Endothelial cell of umbilical vein (primary cell): ENCODE data around the gene ATP6V0C. TPM values are rescaled to one million over a fixed set of nuclear protein-coding genes. Genes with fewer than 3 reads are reported as not detected.
A peak's percentile ranks its signal among the peaks of the same experiment; 100 is the strongest.
"Not testable (repeated sequence)": the region's sequence is repeated elsewhere in the genome, so short reads cannot be mapped to it uniquely, and the experiment has no call there.

ENCODE experiments used
- BruUV-seq: library from RNA; stranded (reverse); fragments of 400-500 nt; replicated peaks from 2 replicates; lab custom pipeline; 2021; lab: Mats Ljungman, UMichigan
- CTCF ChIA-PET: fragments of 300-600, 350-600 bp; sonication (Branson Sonifier 250); formaldehyde crosslinking; loops from one replicate; lab custom pipeline; 2021; ENCODE audit warnings: antibody characterized with exemption, inconsistent platforms; lab: Charles Lee
- POLR2A ChIA-PET: fragments of 300-600, 350-600 bp; sonication (Branson Sonifier 250); formaldehyde crosslinking; loops from one replicate; lab custom pipeline; 2021; ENCODE audit warnings: antibody characterized with exemption, inconsistent platforms; lab: Charles Lee
- DNase-seq: peaks from one replicate; pipeline ENCODE4 v3.0.0-alpha.2; 2011; ENCODE audit warnings: low read depth, low spot score
- FAIRE-seq: peaks from 2 replicates; lab custom pipeline; 2011; peaks lifted over from hg19 to GRCh38; lab: Jason Lieb, UNC
- H2AFZ ChIP-seq: 2 replicates; pipeline ENCODE4 v1.6.0; 2012; ENCODE audit warnings: low read depth, low read length, control low read depth, inconsistent platforms
- H3K27ac ChIP-seq: 2 replicates; pipeline ENCODE4 v1.5.1; 2011; ENCODE audit warnings: low read depth, mild to moderate bottlenecking, control low read depth, low read length, moderate library complexity; ENCODE audit not compliant: insufficient read depth
- H3K27me3 ChIP-seq, 2 experiments: 2 replicates each; pipeline versions ENCODE4 v1.6.0 to v1.6.1; 2011; ENCODE audit warnings: low read length in 2 of 2, mixed read lengths in 1 of 2; ENCODE audit not compliant: control insufficient read depth in 2 of 2, insufficient read depth in 2 of 2
- H3K36me3 ChIP-seq, 2 experiments: 2 replicates in 1 of 2; 3 replicates in 1 of 2; pipeline ENCODE4 v1.5.1; 2011; ENCODE audit warnings: low read length in 2 of 2, mild to moderate bottlenecking in 1 of 2, moderate library complexity in 1 of 2; ENCODE audit not compliant: control insufficient read depth in 2 of 2, insufficient read depth in 2 of 2; ENCODE audit errors: extremely low read depth in 1 of 2
- H3K4me1 ChIP-seq: 3 replicates; pipeline ENCODE4 v1.5.1; 2011; ENCODE audit warnings: mild to moderate bottlenecking, low read length; ENCODE audit not compliant: control insufficient read depth, insufficient read depth; ENCODE audit errors: extremely low read depth
- H3K4me2 ChIP-seq: 2 replicates; pipeline ENCODE4 v1.6.1; 2011; ENCODE audit warnings: low read length, control low read depth, mixed read lengths; ENCODE audit not compliant: insufficient read depth
- H3K4me3 ChIP-seq, 3 experiments: fragments of 200-600 bp in 1 of 3; sonication (generic), shearing (Covaris generic) in 1 of 3; replicated peaks in 1 of 3; 2 replicates each; pipeline ENCODE4 v1.5.1; 2011 to 2016; ENCODE audit warnings: control low read depth in 3 of 3, low read length in 3 of 3, mild to moderate bottlenecking in 2 of 3, inconsistent platforms in 1 of 3, low read depth in 1 of 3, moderate library complexity in 1 of 3; ENCODE audit not compliant: insufficient read depth in 1 of 3
- H3K79me2 ChIP-seq: 2 replicates; pipeline ENCODE4 v1.6.0; 2012; ENCODE audit warnings: low read length, inconsistent platforms; ENCODE audit not compliant: control insufficient read depth, insufficient read depth
- H3K9ac ChIP-seq: replicated peaks from 2 replicates; pipeline ENCODE3; 2011; ENCODE audit warnings: low read length, control low read depth; ENCODE audit not compliant: insufficient read depth; ENCODE audit errors: extremely low read depth
- H3K9me1 ChIP-seq: replicated peaks from 3 replicates; pipeline ENCODE4 v1.6.0; 2011; ENCODE audit warnings: mild to moderate bottlenecking, low read length; ENCODE audit not compliant: control insufficient read depth, insufficient read depth; ENCODE audit errors: extremely low read depth
- H3K9me3 ChIP-seq: replicated peaks from 2 replicates; pipeline ENCODE4 v1.5.1; 2012; ENCODE audit warnings: low read length, inconsistent platforms; ENCODE audit not compliant: control insufficient read depth, insufficient read depth
- H4K20me1 ChIP-seq: replicated peaks from 2 replicates; pipeline ENCODE3; 2011; ENCODE audit warnings: mild to moderate bottlenecking, low read length; ENCODE audit not compliant: control insufficient read depth, insufficient read depth; ENCODE audit errors: extremely low read depth
- EZH2 ChIP-seq: IDR thresholded peaks from 2 replicates; pipeline ENCODE4 v1.6.1; 2012; ENCODE audit warnings: borderline replicate concordance, low read depth, mild to moderate bottlenecking, moderate library complexity, low read length, inconsistent platforms; ENCODE audit not compliant: severe bottlenecking
- FOS ChIP-seq: IDR thresholded peaks from 2 replicates; pipeline ENCODE4 v1.6.1; 2011; ENCODE audit warnings: mild to moderate bottlenecking, low read length, moderate library complexity, borderline replicate concordance; ENCODE audit not compliant: insufficient read depth
- GATA2 ChIP-seq: IDR thresholded peaks from 2 replicates; pipeline ENCODE4 v1.7.0; 2011; ENCODE audit warnings: low read depth, mild to moderate bottlenecking, moderate library complexity, mixed read lengths, low read length; ENCODE audit not compliant: insufficient read length, insufficient read depth
- JUN ChIP-seq: IDR thresholded peaks from 2 replicates; pipeline ENCODE4 v1.6.1; 2011; ENCODE audit warnings: borderline replicate concordance, low read depth; ENCODE audit not compliant: insufficient read length, insufficient read depth
- POLR2A ChIP-seq: IDR thresholded peaks from 2 replicates; pipeline ENCODE4 v1.6.1; 2012; ENCODE audit warnings: low read depth, mild to moderate bottlenecking, control low read depth, low read length
- POLR2AphosphoS5 ChIP-seq: IDR thresholded peaks from 2 replicates; pipeline ENCODE4 v1.6.1; 2012; ENCODE audit warnings: low read depth, mild to moderate bottlenecking, control low read depth, low read length, moderate library complexity; ENCODE audit not compliant: insufficient read depth
- dilution Hi-C: fragments of 300-500 bp; cut with MboI; formaldehyde crosslinking; loops from one replicate; pipeline ENCODE4 v1.15.0; 2019; ENCODE audit warnings: low sequenced_read_pairs; ENCODE audit not compliant: extremely low pct_ligation_motif_present
- intact Hi-C: fragments of 100-400 bp; cut with micrococcal nuclease; formaldehyde crosslinking; loops from one replicate; pipeline ENCODE4 v1.10.0; 2022
- polyA plus RNA-seq, 4 experiments: library from polyadenylated mRNA; depleted of rRNA in 3 of 4; stranded (reverse) in 3 of 4; unstranded in 1 of 4; fragments of >200 nt; gene quantifications; 2 replicates each; pipeline versions ENCODE4 v1.2.1 to v1.2.3, GENCODE V29; 2011 to 2012; ENCODE audit warnings: missing spikeins in 1 of 4
- total RNA-seq: library from RNA; stranded (reverse); gene quantifications from 2 replicates; pipeline ENCODE4 v1.2.3, GENCODE V29; 2021
- TF ChIP-seq, protein P1 (sequence below), 2 donors: IDR thresholded peaks; 1 replicate in 1 of 2; 2 replicates in 1 of 2; pipeline ENCODE4 v1.5.1; 2011; ENCODE audit warnings: low read length in 2 of 2, mild to moderate bottlenecking in 2 of 2, moderate library complexity in 2 of 2, control low read depth in 1 of 2, inconsistent platforms in 1 of 2, low read depth in 1 of 2; ENCODE audit not compliant: insufficient read depth in 1 of 2; ENCODE audit errors: extremely low read depth in 1 of 2

Gene ATP6V0C
- total and polyA plus RNA-seq, 2 donors (not counting 3 experiments of a cell fraction or from before 2014, with no cell fraction given) = 146 to 194 TPM

- peak within 1 kb of the TSS; percentile 62 for H2AFZ ChIP-seq
- H4K20me1 ChIP-seq = no peaks in the 10 kb centered on the region
- H3K36me3 ChIP-seq = no peaks in the 10 kb centered on the region
- peaks cover 14% of the 10 kb centered on the region for H3K4me1 ChIP-seq
- DNase-seq (peak; percentile 94), FAIRE-seq (peak; percentile 87)
- dilution Hi-C loops = no loop called here
- H3K9me1 ChIP-seq = no peaks in the 10 kb centered on the region
- H3K27ac ChIP-seq = no peak within 1 kb of the TSS
- H3K4me3 ChIP-seq = peak within 1 kb of the TSS in 2 of 3 experiments; percentile 55 to 77
- BruUV-seq = no TSS peak
- intact Hi-C loops = loop anchor here (2.0 kb wide), 1 partner anchor 65 kb away; no protein-coding TSS in a partner anchor
- ChIA-PET POLR2A (interaction anchor here (0.6 kb wide), 1 partner anchor 506 kb away, joined by 4 read pairs; no protein-coding TSS in a partner anchor), CTCF (interaction anchor here (0.7 kb wide), 1 partner anchor 108 kb away, joined by 3 read pairs; the partner anchor contains the start of gene CCNF)
- peak within 1 kb of the TSS; percentile 54 for H3K4me2 ChIP-seq
- TF ChIP-seq EZH2 (no peak), FOS (no peak), JUN (no peak), GATA2 (no peak), POLR2AphosphoS5 (peak; percentile 57), POLR2A (peak; percentile 49)
- TF ChIP-seq, protein P1, sequence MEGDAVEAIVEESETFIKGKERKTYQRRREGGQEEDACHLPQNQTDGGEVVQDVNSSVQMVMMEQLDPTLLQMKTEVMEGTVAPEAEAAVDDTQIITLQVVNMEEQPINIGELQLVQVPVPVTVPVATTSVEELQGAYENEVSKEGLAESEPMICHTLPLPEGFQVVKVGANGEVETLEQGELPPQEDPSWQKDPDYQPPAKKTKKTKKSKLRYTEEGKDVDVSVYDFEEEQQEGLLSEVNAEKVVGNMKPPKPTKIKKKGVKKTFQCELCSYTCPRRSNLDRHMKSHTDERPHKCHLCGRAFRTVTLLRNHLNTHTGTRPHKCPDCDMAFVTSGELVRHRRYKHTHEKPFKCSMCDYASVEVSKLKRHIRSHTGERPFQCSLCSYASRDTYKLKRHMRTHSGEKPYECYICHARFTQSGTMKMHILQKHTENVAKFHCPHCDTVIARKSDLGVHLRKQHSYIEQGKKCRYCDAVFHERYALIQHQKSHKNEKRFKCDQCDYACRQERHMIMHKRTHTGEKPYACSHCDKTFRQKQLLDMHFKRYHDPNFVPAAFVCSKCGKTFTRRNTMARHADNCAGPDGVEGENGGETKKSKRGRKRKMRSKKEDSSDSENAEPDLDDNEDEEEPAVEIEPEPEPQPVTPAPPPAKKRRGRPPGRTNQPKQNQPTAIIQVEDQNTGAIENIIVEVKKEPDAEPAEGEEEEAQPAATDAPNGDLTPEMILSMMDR (IDR thresholded peaks at IDR 0.05; ENCODE audit: extremely low read depth in 1 of 2, insufficient read depth in 1 of 2, low read depth in 1 of 2, low read length in 2 of 2) = no peak
- no peaks in the 10 kb centered on the region for H3K27me3 ChIP-seq
- H3K9ac ChIP-seq = peak within 1 kb of the TSS; percentile 61
- H3K9me3 ChIP-seq = no peaks in the 10 kb centered on the region
- H3K79me2 ChIP-seq = peaks cover 31% of the 10 kb centered on the region
These were observed 24.0 kb downstream of the ATP6V0C start, which contains the start of gene PDPK1 for GRCh38 chr16:2537451-2538379. PDPK1 (plus strand) TSS chr16:2538021; CDS start chr16:2538113, 92 bp downstream.

DNA sequence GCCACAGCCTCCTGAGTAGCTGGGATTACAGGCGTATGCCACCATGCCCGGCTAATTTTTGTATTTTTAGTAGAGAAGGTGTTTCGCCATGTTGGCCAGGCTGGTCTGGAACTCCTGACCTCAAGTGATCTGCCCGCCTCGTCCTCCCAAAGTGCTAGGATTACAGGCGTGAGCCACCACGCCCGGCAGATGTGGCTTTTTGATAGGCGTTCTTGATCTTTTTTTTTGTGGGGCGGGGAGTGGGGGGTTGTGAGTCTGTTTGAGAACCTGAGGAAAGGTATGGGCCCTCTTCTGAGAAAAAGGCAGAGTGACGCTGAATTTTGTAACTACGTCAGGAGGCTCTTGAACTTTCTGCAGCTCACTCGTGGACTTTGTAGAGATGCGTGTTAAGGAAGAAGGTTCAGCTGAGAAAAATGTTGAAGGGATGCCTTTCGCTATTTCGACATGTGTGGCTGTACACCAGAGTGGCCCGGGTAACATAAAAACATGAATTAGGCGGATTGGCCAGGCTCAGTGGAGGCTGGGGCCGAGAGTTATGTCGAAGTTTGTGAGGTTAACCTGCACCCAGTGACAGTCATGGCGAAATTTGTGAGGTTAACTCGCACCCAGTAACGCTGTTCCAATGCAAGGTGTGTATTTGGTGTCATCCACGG is 25.6 kb downstream of the ATP6V0C start:
- H3K36me3 ChIP-seq, FAIRE-seq, H3K27me3 ChIP-seq, H3K9me1 ChIP-seq, H3K4me2 ChIP-seq, H3K9me3 ChIP-seq, intact Hi-C loops, CTCF ChIA-PET, dilution Hi-C loops, H4K20me1 ChIP-seq, DNase-seq, H3K4me3 ChIP-seq, H3K27ac ChIP-seq, POLR2A ChIA-PET, H2AFZ ChIP-seq: not testable (repeated sequence)
- Histone ChIP-seq H3K9ac (peak overlapping the region; percentile 9), H3K79me2 (peaks cover 36% of the 10 kb centered on the region), H3K4me1 (peaks cover 11% of the 10 kb centered on the region)
- BruUV-seq = TSS peak; percentile 15
